H1 (cell line): ENCODE measurements around the gene FGF11. TPM values are rescaled to one million over a fixed set of nuclear protein-coding genes. Genes with fewer than 3 reads are reported as not detected.

ENCODE experiments used
- CHD1 ChIP-seq: IDR thresholded peaks from 2 replicates; pipeline ENCODE4 v1.6.1; 2012; ENCODE audit warnings: low read depth, low read length, improper control_type of control experiment
- E2F6 ChIP-seq: IDR thresholded peaks from 2 replicates; pipeline ENCODE4 v1.6.1; 2012; ENCODE audit warnings: inconsistent platforms
- HDAC2 ChIP-seq, 2 experiments: fragments of 300-600 bp in 1 of 2; sonication (generic) in 1 of 2; IDR thresholded peaks; 2 replicates each; pipeline ENCODE4 v1.6.1; 2011 to 2012; ENCODE audit warnings: low read depth in 2 of 2, low read length in 2 of 2, mild to moderate bottlenecking in 2 of 2, moderate library complexity in 2 of 2, borderline replicate concordance in 1 of 2, inconsistent platforms in 1 of 2
- KDM5A ChIP-seq: fragments of 200-600 bp; IDR thresholded peaks from 2 replicates; pipeline ENCODE4 v1.7.1; 2012; ENCODE audit warnings: mild to moderate bottlenecking, low read length, inconsistent platforms, mixed read lengths
- MAFK ChIP-seq: IDR thresholded peaks from 2 replicates; pipeline ENCODE4 v1.6.1; 2012; ENCODE audit warnings: low read depth, mild to moderate bottlenecking, improper control_type of control experiment, low read length
- SIRT6 ChIP-seq: IDR thresholded peaks from one replicate; pipeline ENCODE4 v1.7.1; 2012; ENCODE audit warnings: low read length, inconsistent platforms
- SIX5 ChIP-seq: IDR thresholded peaks from 2 replicates; pipeline ENCODE4 v1.6.1; 2011; ENCODE audit warnings: mild to moderate bottlenecking, low read depth, low read length
- SUZ12 ChIP-seq: fragments of 200-600 bp; sonication (generic); IDR thresholded peaks from 2 replicates; pipeline ENCODE4 v1.6.1; 2012; ENCODE audit warnings: mild to moderate bottlenecking, inconsistent platforms, low read length, moderate library complexity, mixed read lengths
- polyA plus RNA-seq, 7 experiments: library from polyadenylated mRNA; depleted of rRNA in 3 of 7; stranded (reverse) in 5 of 7; unstranded in 2 of 7; fragments of >200 nt in 5 of 7; fragments of 200-250 nt in 2 of 7; gene quantifications; 1 replicate in 5 of 7; 2 replicates in 1 of 7; 4 replicates in 1 of 7; pipeline versions ENCODE4 v1.2.1 to v1.2.3, GENCODE V29; 2011 to 2013; ENCODE audit warnings: missing spikeins in 2 of 7, mixed read lengths in 2 of 7
- total RNA-seq: library from RNA; stranded (reverse); fragmentation: NEBNext Ultra II Directional; extraction: Animal tissue kit (Norgen Biotek cat#: 25700); gene quantifications from 2 replicates; pipeline ENCODE4 v1.2.1, GENCODE V29; 2021
- TF ChIP-seq, protein P1 (sequence below): fragments of 300-600 bp; sonication (generic); IDR thresholded peaks from 2 replicates; pipeline ENCODE4 v1.7.1; 2012; ENCODE audit warnings: low read length, moderate library complexity, mild to moderate bottlenecking, inconsistent platforms; ENCODE audit not compliant: insufficient replicate concordance

Gene FGF11
- total and polyA plus RNA-seq, 2 of the 8 experiments (the other 6 are each of a cell fraction or from before 2014, with no cell fraction given): 11.8 to 26.1 TPM

GRCh38 chr17:7484067-7484918 lies 45.0 kb downstream of the FGF11 start, which contains the start of gene POLR2A (continued):
- TF ChIP-seq E2F6 (no peak; the same call in 1 of the 2 replicates), KDM5A (no peak), HDAC2 (IDR thresholded peaks at IDR 0.05; ENCODE audit: borderline replicate concordance in 1 of 2, low read depth in 2 of 2, low read length in 2 of 2) (no peak), SIRT6 (no peak), CHD1 (peak; percentile 87; the same call in 1 of the 2 replicates), SIX5 (no peak), SUZ12 (no peak), MAFK (no peak; the same call in 1 of the 2 replicates)
- TF ChIP-seq, protein P1, sequence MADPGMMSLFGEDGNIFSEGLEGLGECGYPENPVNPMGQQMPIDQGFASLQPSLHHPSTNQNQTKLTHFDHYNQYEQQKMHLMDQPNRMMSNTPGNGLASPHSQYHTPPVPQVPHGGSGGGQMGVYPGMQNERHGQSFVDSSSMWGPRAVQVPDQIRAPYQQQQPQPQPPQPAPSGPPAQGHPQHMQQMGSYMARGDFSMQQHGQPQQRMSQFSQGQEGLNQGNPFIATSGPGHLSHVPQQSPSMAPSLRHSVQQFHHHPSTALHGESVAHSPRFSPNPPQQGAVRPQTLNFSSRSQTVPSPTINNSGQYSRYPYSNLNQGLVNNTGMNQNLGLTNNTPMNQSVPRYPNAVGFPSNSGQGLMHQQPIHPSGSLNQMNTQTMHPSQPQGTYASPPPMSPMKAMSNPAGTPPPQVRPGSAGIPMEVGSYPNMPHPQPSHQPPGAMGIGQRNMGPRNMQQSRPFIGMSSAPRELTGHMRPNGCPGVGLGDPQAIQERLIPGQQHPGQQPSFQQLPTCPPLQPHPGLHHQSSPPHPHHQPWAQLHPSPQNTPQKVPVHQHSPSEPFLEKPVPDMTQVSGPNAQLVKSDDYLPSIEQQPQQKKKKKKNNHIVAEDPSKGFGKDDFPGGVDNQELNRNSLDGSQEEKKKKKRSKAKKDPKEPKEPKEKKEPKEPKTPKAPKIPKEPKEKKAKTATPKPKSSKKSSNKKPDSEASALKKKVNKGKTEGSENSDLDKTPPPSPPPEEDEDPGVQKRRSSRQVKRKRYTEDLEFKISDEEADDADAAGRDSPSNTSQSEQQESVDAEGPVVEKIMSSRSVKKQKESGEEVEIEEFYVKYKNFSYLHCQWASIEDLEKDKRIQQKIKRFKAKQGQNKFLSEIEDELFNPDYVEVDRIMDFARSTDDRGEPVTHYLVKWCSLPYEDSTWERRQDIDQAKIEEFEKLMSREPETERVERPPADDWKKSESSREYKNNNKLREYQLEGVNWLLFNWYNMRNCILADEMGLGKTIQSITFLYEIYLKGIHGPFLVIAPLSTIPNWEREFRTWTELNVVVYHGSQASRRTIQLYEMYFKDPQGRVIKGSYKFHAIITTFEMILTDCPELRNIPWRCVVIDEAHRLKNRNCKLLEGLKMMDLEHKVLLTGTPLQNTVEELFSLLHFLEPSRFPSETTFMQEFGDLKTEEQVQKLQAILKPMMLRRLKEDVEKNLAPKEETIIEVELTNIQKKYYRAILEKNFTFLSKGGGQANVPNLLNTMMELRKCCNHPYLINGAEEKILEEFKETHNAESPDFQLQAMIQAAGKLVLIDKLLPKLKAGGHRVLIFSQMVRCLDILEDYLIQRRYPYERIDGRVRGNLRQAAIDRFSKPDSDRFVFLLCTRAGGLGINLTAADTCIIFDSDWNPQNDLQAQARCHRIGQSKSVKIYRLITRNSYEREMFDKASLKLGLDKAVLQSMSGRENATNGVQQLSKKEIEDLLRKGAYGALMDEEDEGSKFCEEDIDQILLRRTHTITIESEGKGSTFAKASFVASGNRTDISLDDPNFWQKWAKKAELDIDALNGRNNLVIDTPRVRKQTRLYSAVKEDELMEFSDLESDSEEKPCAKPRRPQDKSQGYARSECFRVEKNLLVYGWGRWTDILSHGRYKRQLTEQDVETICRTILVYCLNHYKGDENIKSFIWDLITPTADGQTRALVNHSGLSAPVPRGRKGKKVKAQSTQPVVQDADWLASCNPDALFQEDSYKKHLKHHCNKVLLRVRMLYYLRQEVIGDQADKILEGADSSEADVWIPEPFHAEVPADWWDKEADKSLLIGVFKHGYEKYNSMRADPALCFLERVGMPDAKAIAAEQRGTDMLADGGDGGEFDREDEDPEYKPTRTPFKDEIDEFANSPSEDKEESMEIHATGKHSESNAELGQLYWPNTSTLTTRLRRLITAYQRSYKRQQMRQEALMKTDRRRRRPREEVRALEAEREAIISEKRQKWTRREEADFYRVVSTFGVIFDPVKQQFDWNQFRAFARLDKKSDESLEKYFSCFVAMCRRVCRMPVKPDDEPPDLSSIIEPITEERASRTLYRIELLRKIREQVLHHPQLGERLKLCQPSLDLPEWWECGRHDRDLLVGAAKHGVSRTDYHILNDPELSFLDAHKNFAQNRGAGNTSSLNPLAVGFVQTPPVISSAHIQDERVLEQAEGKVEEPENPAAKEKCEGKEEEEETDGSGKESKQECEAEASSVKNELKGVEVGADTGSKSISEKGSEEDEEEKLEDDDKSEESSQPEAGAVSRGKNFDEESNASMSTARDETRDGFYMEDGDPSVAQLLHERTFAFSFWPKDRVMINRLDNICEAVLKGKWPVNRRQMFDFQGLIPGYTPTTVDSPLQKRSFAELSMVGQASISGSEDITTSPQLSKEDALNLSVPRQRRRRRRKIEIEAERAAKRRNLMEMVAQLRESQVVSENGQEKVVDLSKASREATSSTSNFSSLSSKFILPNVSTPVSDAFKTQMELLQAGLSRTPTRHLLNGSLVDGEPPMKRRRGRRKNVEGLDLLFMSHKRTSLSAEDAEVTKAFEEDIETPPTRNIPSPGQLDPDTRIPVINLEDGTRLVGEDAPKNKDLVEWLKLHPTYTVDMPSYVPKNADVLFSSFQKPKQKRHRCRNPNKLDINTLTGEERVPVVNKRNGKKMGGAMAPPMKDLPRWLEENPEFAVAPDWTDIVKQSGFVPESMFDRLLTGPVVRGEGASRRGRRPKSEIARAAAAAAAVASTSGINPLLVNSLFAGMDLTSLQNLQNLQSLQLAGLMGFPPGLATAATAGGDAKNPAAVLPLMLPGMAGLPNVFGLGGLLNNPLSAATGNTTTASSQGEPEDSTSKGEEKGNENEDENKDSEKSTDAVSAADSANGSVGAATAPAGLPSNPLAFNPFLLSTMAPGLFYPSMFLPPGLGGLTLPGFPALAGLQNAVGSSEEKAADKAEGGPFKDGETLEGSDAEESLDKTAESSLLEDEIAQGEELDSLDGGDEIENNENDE: no peak
